ENCODE results near the gene ARMH4. TPM values are rescaled to one million over a fixed set of nuclear protein-coding genes. Genes with fewer than 3 reads are reported as not detected.

The ARMH4 gene
- total and polyA plus RNA-seq, 7 donors = 0.17 to 3.2 (median 0.74) TPM

GRCh38 chr14:58145936-58146335, 6.1 kb downstream of the ARMH4 start:
- Histone ChIP-seq H3K4me1 (peaks cover 3% of the 10 kb centered on the region), H3K27ac (no peak overlapping the region), H3K4me3 (no peak overlapping the region), H3K27me3 (ENCODE audit: insufficient read depth in 3 of 3, low read length in 2 of 3) (peaks cover 0 to 13% (median 0%) of the 10 kb centered on the region in 3 donors), H3K9me3 (no peaks in the 10 kb centered on the region), H3K36me3 (ENCODE audit: insufficient read depth in 1 of 2, low read depth in 1 of 2) (no peaks in the 10 kb centered on the region)
- TF ChIP-seq CTCF (IDR thresholded peaks at IDR 0.05) = no peak
- WGBS, 3 donors = 50 to 75% (median 68%) methylated on average over 1 of the region's 1 CpG
- intact Hi-C loops (cut with DNase I) = no loop called here
- ATAC-seq = no peak
- DNase-seq = no peak

GRCh38 chr14:58143106-58143505, 8.9 kb downstream of the ARMH4 start:
- no peak for ATAC-seq
- 74 to 77% (median 75%) methylated on average over 3 of the region's 3 CpGs for WGBS, 3 donors
- no peaks in the 10 kb centered on the region for H3K9me3 ChIP-seq

GRCh38 chr14:58141893-58142292, 10.1 kb downstream of the ARMH4 start:
- Histone ChIP-seq H3K36me3 (ENCODE audit: insufficient read depth in 1 of 2, low read depth in 1 of 2) (no peaks in the 10 kb centered on the region), H3K4me3 (no peak overlapping the region), H3K27me3 (ENCODE audit: insufficient read depth in 3 of 3, low read length in 2 of 3) (no peaks in the 10 kb centered on the region), H3K4me1 (no peaks in the 10 kb centered on the region), H3K27ac (no peak overlapping the region), H3K9me3 (no peaks in the 10 kb centered on the region)
- DNase-seq (no peak), ATAC-seq (no peak)
- intact Hi-C loops (cut with DNase I) = no loop called here
- TF ChIP-seq CTCF (IDR thresholded peaks at IDR 0.05) = no peak

More at GRCh38 chr14:58143106-58143505, 8.9 kb downstream of the ARMH4 start:
- Histone ChIP-seq H3K4me3 (no peak overlapping the region), H3K36me3 (ENCODE audit: insufficient read depth in 1 of 2, low read depth in 1 of 2) (no peaks in the 10 kb centered on the region), H3K27me3 (ENCODE audit: insufficient read depth in 3 of 3, low read length in 2 of 3) (no peaks in the 10 kb centered on the region), H3K27ac (no peak overlapping the region), H3K4me1 (no peaks in the 10 kb centered on the region)
- TF ChIP-seq CTCF (IDR thresholded peaks at IDR 0.05) = no peak
- no peak for DNase-seq
- intact Hi-C loops (cut with DNase I) = no loop called here

GRCh38 chr14:58138714-58139482, 13.1 kb downstream of the ARMH4 start:
- intact Hi-C loops (cut with DNase I) = no loop called here
- no peaks in the 10 kb centered on the region for H3K9me3 ChIP-seq
- DNase-seq (no peak), ATAC-seq (no peak)
- H3K27me3 ChIP-seq (ENCODE audit: insufficient read depth in 3 of 3, low read length in 2 of 3) = no peaks in the 10 kb centered on the region
- no peak overlapping the region for H3K27ac ChIP-seq
- no peaks in the 10 kb centered on the region for H3K36me3 ChIP-seq (ENCODE audit: insufficient read depth in 1 of 2, low read depth in 1 of 2)
- TF ChIP-seq CTCF (IDR thresholded peaks at IDR 0.05) = no peak
- 87 to 91% (median 87%) methylated on average over 10 of the region's 10 CpGs for WGBS, 3 donors
- no peaks in the 10 kb centered on the region for H3K4me1 ChIP-seq
- no peak overlapping the region for H3K4me3 ChIP-seq

All from psoas muscle (tissue), 8 donors.